ENCODE data around the gene ATG4A.

The ATG4A gene

DNA sequence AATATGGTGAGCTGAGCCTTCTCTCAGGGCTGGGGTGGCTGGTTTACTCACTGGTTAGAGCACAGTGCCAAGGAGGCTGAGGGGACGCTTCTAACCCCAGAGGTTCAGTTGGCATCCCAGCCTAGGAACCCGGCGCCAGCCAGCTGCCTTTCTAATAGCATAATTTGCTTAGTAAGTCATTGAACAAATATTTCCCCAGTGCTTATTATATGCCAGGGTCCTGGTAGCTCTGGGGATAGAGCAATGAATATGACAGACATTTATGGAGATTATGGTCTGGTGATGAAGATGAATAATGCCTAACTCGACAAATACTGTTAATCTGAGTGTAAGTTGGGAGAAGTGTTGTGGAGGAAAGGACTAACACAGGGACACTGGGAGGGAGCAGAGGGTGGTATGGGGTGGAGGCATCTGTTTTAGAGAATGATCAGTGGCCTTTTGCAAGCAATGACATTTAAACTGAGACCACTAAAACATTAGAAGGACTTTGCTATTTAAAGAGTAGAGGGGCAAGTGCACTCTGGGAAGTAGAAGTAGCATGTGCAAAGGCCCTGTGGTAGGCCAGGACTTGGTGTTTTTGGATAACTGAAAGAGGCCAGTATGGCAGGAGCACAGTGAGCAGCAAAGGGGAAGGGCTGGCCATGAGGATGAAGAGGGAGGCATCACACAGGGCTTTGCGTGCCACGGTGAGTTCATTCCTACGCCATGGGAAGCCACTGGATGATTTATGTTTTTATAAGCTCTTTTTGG is 71.9 kb downstream of the ATG4A start:
- peaks cover 0 to 3% of the 10 kb centered on the region in 2 donors for H3K27me3 ChIP-seq (ENCODE audit: control insufficient read depth in 2 of 2, insufficient read depth in 2 of 2, low read length in 2 of 2)
- no peaks in the 10 kb centered on the region for H3K9me3 ChIP-seq (ENCODE audit: control insufficient read depth in 2 of 2, low read length in 2 of 2)
- no peak overlapping the region for H3K4me3 ChIP-seq (ENCODE audit: low read length in 2 of 2)
- no peak overlapping the region for H3K9ac ChIP-seq (ENCODE audit: low read depth in 1 of 2, low read length in 2 of 2)
- H3K27ac ChIP-seq (ENCODE audit: low read depth in 2 of 2, low read length in 2 of 2) = no peak overlapping the region
- H3K4me1 ChIP-seq (ENCODE audit: control insufficient read depth in 2 of 2, insufficient read depth in 2 of 2, low read length in 2 of 2) = no peaks in the 10 kb centered on the region
- no peaks in the 10 kb centered on the region for H3K36me3 ChIP-seq (ENCODE audit: control insufficient read depth in 2 of 2, insufficient read depth in 2 of 2, low read length in 2 of 2)

- Histone ChIP-seq H3K36me3 (ENCODE audit: control insufficient read depth in 2 of 2, insufficient read depth in 2 of 2, low read length in 2 of 2) (no peaks in the 10 kb centered on the region), H3K27ac (ENCODE audit: low read depth in 2 of 2, low read length in 2 of 2) (no peak overlapping the region), H3K4me1 (ENCODE audit: control insufficient read depth in 2 of 2, insufficient read depth in 2 of 2, low read length in 2 of 2) (no peaks in the 10 kb centered on the region), H3K9ac (ENCODE audit: low read depth in 1 of 2, low read length in 2 of 2) (no peak overlapping the region), H3K9me3 (ENCODE audit: control insufficient read depth in 2 of 2, low read length in 2 of 2) (no peaks in the 10 kb centered on the region), H3K27me3 (ENCODE audit: control insufficient read depth in 2 of 2, insufficient read depth in 2 of 2, low read length in 2 of 2) (peaks cover 0 to 3% of the 10 kb centered on the region in 2 donors), H3K4me3 (ENCODE audit: low read length in 2 of 2) (no peak overlapping the region)
Observed at GRCh38 chrX:108165383-108166111, 74.0 kb downstream of the ATG4A start.

- no peaks in the 10 kb centered on the region for H3K36me3 ChIP-seq (ENCODE audit: control insufficient read depth in 2 of 2, insufficient read depth in 2 of 2, low read length in 2 of 2)
Observed at GRCh38 chrX:108167211-108167872, 75.8 kb downstream of the ATG4A start.

DNA sequence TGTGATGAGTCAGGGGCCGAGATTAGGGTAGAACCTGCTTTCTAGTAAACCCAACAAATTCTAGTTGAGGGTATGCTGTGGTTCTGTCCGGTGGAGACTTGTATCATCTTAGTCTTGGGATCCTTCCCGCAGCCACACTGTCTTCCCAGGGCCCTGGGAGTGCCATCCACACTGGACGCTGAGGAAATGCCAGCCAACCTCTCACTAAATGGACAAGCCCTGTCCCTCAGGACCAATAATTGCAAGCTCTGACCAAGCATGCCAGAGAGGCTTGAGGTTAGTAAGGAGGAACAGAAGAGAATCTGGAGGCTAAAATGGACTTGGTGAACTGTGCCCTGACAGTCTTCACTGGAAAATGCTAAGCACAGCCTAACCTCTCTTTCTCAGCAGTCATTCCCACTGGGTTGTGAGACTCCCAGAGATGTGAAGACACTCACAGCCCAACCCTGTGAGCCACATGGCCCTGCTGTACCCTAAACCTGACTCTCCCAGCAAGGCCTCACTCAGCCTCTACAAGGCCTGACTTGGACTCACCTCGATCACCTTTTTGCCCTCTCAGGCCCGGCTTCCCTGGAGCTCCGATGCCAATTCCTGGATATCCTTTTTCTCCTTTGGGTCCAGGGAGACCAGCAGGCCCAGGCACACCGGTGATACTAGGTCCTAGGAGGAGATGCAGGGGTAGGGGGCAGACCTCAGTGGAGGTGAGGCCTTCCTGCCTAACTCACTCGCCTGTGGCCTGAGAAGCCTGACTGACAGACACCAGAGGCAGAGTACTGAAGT is 77.6 kb downstream of the ATG4A start:
- Histone ChIP-seq H3K9me3 (ENCODE audit: control insufficient read depth in 2 of 2, low read length in 2 of 2) (no peaks in the 10 kb centered on the region), H3K36me3 (ENCODE audit: control insufficient read depth in 2 of 2, insufficient read depth in 2 of 2, low read length in 2 of 2) (no peaks in the 10 kb centered on the region), H3K4me3 (ENCODE audit: low read length in 2 of 2) (no peak overlapping the region), H3K4me1 (ENCODE audit: control insufficient read depth in 2 of 2, insufficient read depth in 2 of 2, low read length in 2 of 2) (no peaks in the 10 kb centered on the region), H3K9ac (ENCODE audit: low read depth in 1 of 2, low read length in 2 of 2) (no peak overlapping the region), H3K27me3 (ENCODE audit: control insufficient read depth in 2 of 2, insufficient read depth in 2 of 2, low read length in 2 of 2) (peaks cover 0 to 2% of the 10 kb centered on the region in 2 donors), H3K27ac (ENCODE audit: low read depth in 2 of 2, low read length in 2 of 2) (no peak overlapping the region)

More at GRCh38 chrX:108167211-108167872, 75.8 kb downstream of the ATG4A start:
- H3K27ac ChIP-seq (ENCODE audit: low read depth in 2 of 2, low read length in 2 of 2) = no peak overlapping the region
- H3K4me1 ChIP-seq (ENCODE audit: control insufficient read depth in 2 of 2, insufficient read depth in 2 of 2, low read length in 2 of 2) = no peaks in the 10 kb centered on the region
- no peaks in the 10 kb centered on the region for H3K9me3 ChIP-seq (ENCODE audit: control insufficient read depth in 2 of 2, low read length in 2 of 2)
- H3K9ac ChIP-seq (ENCODE audit: low read depth in 1 of 2, low read length in 2 of 2) = no peak overlapping the region
- H3K4me3 ChIP-seq (ENCODE audit: low read length in 2 of 2) = no peak overlapping the region
- peaks cover 0 to under 1% of the 10 kb centered on the region in 2 donors for H3K27me3 ChIP-seq (ENCODE audit: control insufficient read depth in 2 of 2, insufficient read depth in 2 of 2, low read length in 2 of 2)

GRCh38 chrX:108169768-108170167 is 78.2 kb downstream of the ATG4A start:
- no peaks in the 10 kb centered on the region for H3K36me3 ChIP-seq (ENCODE audit: control insufficient read depth in 2 of 2, insufficient read depth in 2 of 2, low read length in 2 of 2)
- H3K27ac ChIP-seq (ENCODE audit: low read depth in 2 of 2, low read length in 2 of 2) = no peak overlapping the region
- no peaks in the 10 kb centered on the region for H3K4me1 ChIP-seq (ENCODE audit: control insufficient read depth in 2 of 2, insufficient read depth in 2 of 2, low read length in 2 of 2)
- peaks cover 0 to 2% of the 10 kb centered on the region in 2 donors for H3K27me3 ChIP-seq (ENCODE audit: control insufficient read depth in 2 of 2, insufficient read depth in 2 of 2, low read length in 2 of 2)
- no peak overlapping the region for H3K4me3 ChIP-seq (ENCODE audit: low read length in 2 of 2)
- no peak overlapping the region for H3K9ac ChIP-seq (ENCODE audit: low read depth in 1 of 2, low read length in 2 of 2)
- no peaks in the 10 kb centered on the region for H3K9me3 ChIP-seq (ENCODE audit: control insufficient read depth in 2 of 2, low read length in 2 of 2)

- Histone ChIP-seq H3K27me3 (ENCODE audit: control insufficient read depth in 2 of 2, insufficient read depth in 2 of 2, low read length in 2 of 2) (peaks cover 0 to 2% of the 10 kb centered on the region in 2 donors), H3K36me3 (ENCODE audit: control insufficient read depth in 2 of 2, insufficient read depth in 2 of 2, low read length in 2 of 2) (no peaks in the 10 kb centered on the region), H3K4me3 (ENCODE audit: low read length in 2 of 2) (no peak overlapping the region), H3K4me1 (ENCODE audit: control insufficient read depth in 2 of 2, insufficient read depth in 2 of 2, low read length in 2 of 2) (no peaks in the 10 kb centered on the region), H3K9ac (ENCODE audit: low read depth in 1 of 2, low read length in 2 of 2) (no peak overlapping the region), H3K27ac (ENCODE audit: low read depth in 2 of 2, low read length in 2 of 2) (no peak overlapping the region), H3K9me3 (ENCODE audit: control insufficient read depth in 2 of 2, low read length in 2 of 2) (no peaks in the 10 kb centered on the region)
Observed at GRCh38 chrX:108171671-108172070, 80.1 kb downstream of the ATG4A start.

- Histone ChIP-seq H3K4me3 (ENCODE audit: low read length in 2 of 2) (no peak overlapping the region), H3K36me3 (ENCODE audit: control insufficient read depth in 2 of 2, insufficient read depth in 2 of 2, low read length in 2 of 2) (no peaks in the 10 kb centered on the region), H3K27me3 (ENCODE audit: control insufficient read depth in 2 of 2, insufficient read depth in 2 of 2, low read length in 2 of 2) (peaks cover 0 to 2% of the 10 kb centered on the region in 2 donors), H3K9ac (ENCODE audit: low read depth in 1 of 2, low read length in 2 of 2) (no peak overlapping the region), H3K9me3 (ENCODE audit: control insufficient read depth in 2 of 2, low read length in 2 of 2) (no peaks in the 10 kb centered on the region), H3K27ac (ENCODE audit: low read depth in 2 of 2, low read length in 2 of 2) (no peak overlapping the region), H3K4me1 (ENCODE audit: control insufficient read depth in 2 of 2, insufficient read depth in 2 of 2, low read length in 2 of 2) (no peaks in the 10 kb centered on the region)
Observed at GRCh38 chrX:108173874-108174273, 82.3 kb downstream of the ATG4A start.

GRCh38 chrX:108177351-108178142 is 86.0 kb downstream of the ATG4A start:
- no peaks in the 10 kb centered on the region for H3K9me3 ChIP-seq (ENCODE audit: control insufficient read depth in 2 of 2, low read length in 2 of 2)
- no peaks in the 10 kb centered on the region for H3K36me3 ChIP-seq (ENCODE audit: control insufficient read depth in 2 of 2, insufficient read depth in 2 of 2, low read length in 2 of 2)
- H3K27me3 ChIP-seq (ENCODE audit: control insufficient read depth in 2 of 2, insufficient read depth in 2 of 2, low read length in 2 of 2) = peaks cover 0 to 3% of the 10 kb centered on the region in 2 donors
- H3K4me3 ChIP-seq (ENCODE audit: low read length in 2 of 2) = no peak overlapping the region
- no peak overlapping the region for H3K27ac ChIP-seq (ENCODE audit: low read depth in 2 of 2, low read length in 2 of 2)
- H3K9ac ChIP-seq (ENCODE audit: low read depth in 1 of 2, low read length in 2 of 2) = no peak overlapping the region
- no peaks in the 10 kb centered on the region for H3K4me1 ChIP-seq (ENCODE audit: control insufficient read depth in 2 of 2, insufficient read depth in 2 of 2, low read length in 2 of 2)

GRCh38 chrX:108178143-108178498 is 86.5 kb downstream of the ATG4A start:
- Histone ChIP-seq H3K27me3 (ENCODE audit: control insufficient read depth in 2 of 2, insufficient read depth in 2 of 2, low read length in 2 of 2) (peaks cover 0 to 3% of the 10 kb centered on the region in 2 donors), H3K36me3 (ENCODE audit: control insufficient read depth in 2 of 2, insufficient read depth in 2 of 2, low read length in 2 of 2) (no peaks in the 10 kb centered on the region), H3K9ac (ENCODE audit: low read depth in 1 of 2, low read length in 2 of 2) (no peak overlapping the region), H3K4me1 (ENCODE audit: control insufficient read depth in 2 of 2, insufficient read depth in 2 of 2, low read length in 2 of 2) (no peaks in the 10 kb centered on the region), H3K9me3 (ENCODE audit: control insufficient read depth in 2 of 2, low read length in 2 of 2) (no peaks in the 10 kb centered on the region), H3K4me3 (ENCODE audit: low read length in 2 of 2) (no peak overlapping the region), H3K27ac (ENCODE audit: low read depth in 2 of 2, low read length in 2 of 2) (no peak overlapping the region)
